NCI-H82 treated with DMSO at 0.1 percent for 48 hours (cell line): ENCODE results near the gene COG2.
"Not testable (repeated sequence)": the region's sequence is repeated elsewhere in the genome, so short reads cannot be mapped to it uniquely, and the experiment has no call there.

Experiments
- DNase-seq: peaks from one replicate; lab custom pipeline; 2025; ENCODE audit not compliant: unreplicated experiment; lab: John Stamatoyannopoulos, UW

Gene COG2

GRCh38 chr1:230713547-230713914 lies 71.2 kb downstream of the COG2 start:
- DNase-seq = no peak

GRCh38 chr1:230713915-230714764 lies 71.9 kb downstream of the COG2 start, which contains the start of gene AGT:
Gene AGT (minus strand): TSS chr1:230714122. CDS start chr1:230710823, 3,299 bp downstream.
- DNase-seq = no peak

GRCh38 chr1:230715510-230715909 lies 73.2 kb downstream of the COG2 start:
- DNase-seq = no peak

GRCh38 chr1:230716453-230716852 lies 74.2 kb downstream of the COG2 start:
- DNase-seq = not testable (repeated sequence)

- DNase-seq = no peak
Measured at GRCh38 chr1:230717251-230717650, 75.0 kb downstream of the COG2 start.

GRCh38 chr1:230721849-230722522 lies 79.7 kb downstream of the COG2 start:
- DNase-seq = not testable (repeated sequence)

GRCh38 chr1:230725256-230726012 lies 83.2 kb downstream of the COG2 start:
- no peak for DNase-seq

GRCh38 chr1:230728710-230729392 lies 86.6 kb downstream of the COG2 start:
- DNase-seq = no peak

- DNase-seq = no peak
Measured at GRCh38 chr1:230730977-230731376, 88.7 kb downstream of the COG2 start.

- DNase-seq = no peak
Measured at GRCh38 chr1:230735447-230735846, 93.2 kb downstream of the COG2 start.

GRCh38 chr1:230737622-230738262 lies 95.5 kb downstream of the COG2 start:
- DNase-seq = no peak

- no peak for DNase-seq
Measured at GRCh38 chr1:230739564-230740290, 97.4 kb downstream of the COG2 start.
